SU-DHL-6 (cell line): ENCODE data around the gene HCCS.

ENCODE experiments used
- H2AFZ ChIP-seq: fragments of 200-600 bp; sonication (generic); 2 replicates; pipeline ENCODE4 v1.6.1; 2014; ENCODE audit warnings: low read depth, mild to moderate bottlenecking, moderate library complexity, mixed read lengths, antibody characterized with exemption, low read length; ENCODE audit not compliant: severe bottlenecking
- H3F3A ChIP-seq: fragments of 200-600 bp; shearing (Covaris generic); 2 replicates; pipeline ENCODE4 v1.6.0; 2016; ENCODE audit warnings: antibody characterized with exemption, mild to moderate bottlenecking; ENCODE audit not compliant: insufficient read depth
- H3K27ac ChIP-seq: fragments of 200-600 bp; sonication (generic); 2 replicates; pipeline ENCODE4 v1.5.1; 2016; ENCODE audit warnings: low read depth, mild to moderate bottlenecking, low read length, moderate library complexity, mixed read lengths
- H3K27me3 ChIP-seq: fragments of 200-600 bp; sonication (generic), shearing (Covaris generic); 2 replicates; pipeline ENCODE4 v1.6.0; 2014; ENCODE audit warnings: mild to moderate bottlenecking, low read length
- H3K36me3 ChIP-seq: fragments of 200-600 bp; sonication (generic); 2 replicates; pipeline ENCODE4 v1.6.1; 2014; ENCODE audit warnings: mild to moderate bottlenecking, low read length, mixed read lengths
- H3K4me2 ChIP-seq: fragments of 300-600, 200-600 bp; shearing (Covaris generic), sonication (generic); 2 replicates; pipeline ENCODE4 v1.6.0; 2014; ENCODE audit warnings: low read length, low read depth, mild to moderate bottlenecking; ENCODE audit not compliant: poor library complexity, severe bottlenecking
- H3K4me3 ChIP-seq: fragments of 200-600 bp; sonication (generic); 2 replicates; pipeline ENCODE4 v1.5.1; 2014; ENCODE audit warnings: antibody characterized with exemption, low read length, mild to moderate bottlenecking, mixed read lengths; ENCODE audit not compliant: insufficient read depth, poor library complexity, severe bottlenecking
- H3K79me2 ChIP-seq: fragments of 200-600 bp; sonication (generic); 2 replicates; pipeline ENCODE4 v1.6.1; 2014; ENCODE audit warnings: mild to moderate bottlenecking, low read length, moderate library complexity; ENCODE audit not compliant: insufficient read depth
- H3K9ac ChIP-seq: fragments of 200-600 bp; sonication (generic); 2 replicates; pipeline ENCODE4 v1.7.0; 2014; ENCODE audit warnings: mild to moderate bottlenecking, low read length
- H3K9me2 ChIP-seq: fragments of 200-600 bp; sonication (generic); replicated peaks from 2 replicates; pipeline ENCODE4 v1.6.1; 2014; ENCODE audit warnings: low read length; ENCODE audit not compliant: insufficient read depth
- H3K9me3 ChIP-seq: fragments of 200-600 bp; sonication (generic); 2 replicates; pipeline ENCODE4 v1.6.1; 2014; ENCODE audit warnings: low read length, mixed read lengths; ENCODE audit not compliant: insufficient read depth
- H4K20me1 ChIP-seq: fragments of 200-600 bp; sonication (generic); 2 replicates; pipeline ENCODE4 v1.6.1; 2014; ENCODE audit warnings: low read depth, mild to moderate bottlenecking, antibody characterized with exemption, low read length, moderate library complexity, mixed read lengths
- EZH2phosphoT487 ChIP-seq: fragments of 200-600 bp; sonication (generic), shearing (Covaris generic); conservative IDR thresholded peaks from 2 replicates; pipeline ENCODE4 v1.6.1; 2018; ENCODE audit warnings: mild to moderate bottlenecking, antibody characterized with exemption, low read length, moderate library complexity, mixed read lengths
- TF ChIP-seq, protein P1 (sequence below): fragments of 200-600 bp; sonication (generic); IDR thresholded peaks from one replicate; pipeline ENCODE4 v1.5.1; 2017; ENCODE audit warnings: antibody characterized with exemption, mild to moderate bottlenecking, low read length, moderate library complexity; ENCODE audit not compliant: insufficient read depth, poor library complexity, severe bottlenecking

Gene HCCS

DNA sequence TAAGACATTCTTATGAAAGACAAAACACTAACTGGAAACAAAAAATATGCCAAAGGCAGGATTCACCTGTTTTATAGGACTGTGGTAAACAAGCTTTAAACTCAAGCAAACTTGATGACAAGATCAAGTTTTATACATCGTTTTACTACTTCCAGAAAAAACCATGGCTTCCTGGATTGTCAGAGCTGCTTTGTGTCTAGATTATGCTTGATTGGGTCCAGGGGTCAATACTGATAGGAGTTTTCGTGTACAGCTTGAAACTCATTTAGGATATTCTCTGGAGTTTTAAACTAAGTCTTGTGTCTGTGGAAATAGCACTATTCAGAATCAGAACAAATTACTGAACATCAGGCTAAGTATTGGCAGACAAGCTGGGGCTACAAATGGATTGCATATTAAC, 13.0 kb downstream of the HCCS start:
- no peak overlapping the region for H3K27ac ChIP-seq
- no peaks in the 10 kb centered on the region for H3K9me2 ChIP-seq
- no peaks in the 10 kb centered on the region for H3K9me3 ChIP-seq
- H3K4me2 ChIP-seq: no peak overlapping the region
- H2AFZ ChIP-seq: no peak overlapping the region
- no peak for TF ChIP-seq EZH2phosphoT487
- TF ChIP-seq, protein P1, sequence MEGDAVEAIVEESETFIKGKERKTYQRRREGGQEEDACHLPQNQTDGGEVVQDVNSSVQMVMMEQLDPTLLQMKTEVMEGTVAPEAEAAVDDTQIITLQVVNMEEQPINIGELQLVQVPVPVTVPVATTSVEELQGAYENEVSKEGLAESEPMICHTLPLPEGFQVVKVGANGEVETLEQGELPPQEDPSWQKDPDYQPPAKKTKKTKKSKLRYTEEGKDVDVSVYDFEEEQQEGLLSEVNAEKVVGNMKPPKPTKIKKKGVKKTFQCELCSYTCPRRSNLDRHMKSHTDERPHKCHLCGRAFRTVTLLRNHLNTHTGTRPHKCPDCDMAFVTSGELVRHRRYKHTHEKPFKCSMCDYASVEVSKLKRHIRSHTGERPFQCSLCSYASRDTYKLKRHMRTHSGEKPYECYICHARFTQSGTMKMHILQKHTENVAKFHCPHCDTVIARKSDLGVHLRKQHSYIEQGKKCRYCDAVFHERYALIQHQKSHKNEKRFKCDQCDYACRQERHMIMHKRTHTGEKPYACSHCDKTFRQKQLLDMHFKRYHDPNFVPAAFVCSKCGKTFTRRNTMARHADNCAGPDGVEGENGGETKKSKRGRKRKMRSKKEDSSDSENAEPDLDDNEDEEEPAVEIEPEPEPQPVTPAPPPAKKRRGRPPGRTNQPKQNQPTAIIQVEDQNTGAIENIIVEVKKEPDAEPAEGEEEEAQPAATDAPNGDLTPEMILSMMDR: no peak
- H3K79me2 ChIP-seq: no peaks in the 10 kb centered on the region
- no peaks in the 10 kb centered on the region for H4K20me1 ChIP-seq
- H3F3A ChIP-seq: no peaks in the 10 kb centered on the region
- H3K9ac ChIP-seq: no peak overlapping the region
- H3K36me3 ChIP-seq: peaks cover 3% of the 10 kb centered on the region; the same call in 1 of the 2 replicates
- no peak overlapping the region for H3K4me3 ChIP-seq
- no peaks in the 10 kb centered on the region for H3K27me3 ChIP-seq

DNA sequence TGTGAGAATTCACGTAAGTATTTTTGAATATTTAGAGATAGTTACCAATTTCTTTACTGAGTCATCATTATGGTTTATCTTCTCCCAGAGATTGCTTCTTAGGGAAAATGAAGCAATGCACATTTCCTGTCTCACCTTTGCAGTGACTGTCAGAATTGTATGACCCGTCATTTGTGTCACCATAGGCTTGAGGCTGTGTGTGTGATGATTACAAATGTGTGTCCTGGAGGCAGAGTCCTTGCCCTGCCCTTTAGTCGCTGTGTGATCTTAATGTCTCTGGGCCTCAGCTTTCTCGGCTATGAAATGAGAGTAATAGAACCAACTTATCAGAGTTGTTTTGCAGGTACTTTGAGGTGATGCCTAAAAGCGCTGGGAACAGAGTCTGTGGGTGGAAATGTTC, 13.9 kb downstream of the HCCS start:
- TF ChIP-seq, protein P1: no peak
- no peak for TF ChIP-seq EZH2phosphoT487
- Histone ChIP-seq H4K20me1 (no peaks in the 10 kb centered on the region), H3K9me3 (no peaks in the 10 kb centered on the region), H3K36me3 (peaks cover 3% of the 10 kb centered on the region; the same call in 1 of the 2 replicates), H3K79me2 (no peaks in the 10 kb centered on the region), H3K9ac (no peak overlapping the region), H3K4me2 (no peak overlapping the region), H3K4me3 (no peak overlapping the region), H2AFZ (no peak overlapping the region), H3K27ac (no peak overlapping the region), H3K9me2 (no peaks in the 10 kb centered on the region), H3K27me3 (no peaks in the 10 kb centered on the region), H3F3A (no peaks in the 10 kb centered on the region)

DNA sequence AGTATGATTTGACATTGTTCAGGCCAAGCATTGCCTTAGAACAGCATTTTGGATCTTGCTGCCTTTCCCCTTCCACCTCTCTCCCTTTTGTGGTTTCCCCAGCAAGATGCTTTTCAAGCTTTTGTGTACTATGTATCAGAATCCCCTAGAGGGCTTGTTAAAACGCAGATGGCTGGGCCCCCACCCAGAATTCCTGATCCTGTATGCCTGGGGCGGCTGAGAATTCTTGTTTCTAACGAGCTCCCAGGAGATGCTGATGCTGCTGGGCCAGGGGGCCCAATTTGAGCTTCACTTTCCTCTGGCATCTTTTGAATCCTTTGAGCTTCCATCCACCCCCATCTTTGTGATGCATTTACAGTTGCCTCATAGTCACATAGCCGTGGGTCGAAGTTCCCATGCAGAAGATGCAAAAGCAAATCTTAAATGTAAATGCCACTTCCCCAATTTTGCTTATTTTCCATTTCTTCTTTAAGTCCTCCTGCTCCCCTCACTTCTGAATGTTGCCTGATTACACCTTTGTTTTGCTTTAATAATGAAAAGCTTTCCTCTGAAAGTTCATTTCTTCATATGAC, 18.5 kb downstream of the HCCS start:
- TF ChIP-seq, protein P1: no peak
- TF ChIP-seq EZH2phosphoT487: no peak
- Histone ChIP-seq H3K4me3 (no peak overlapping the region), H3K9ac (no peak overlapping the region), H3K27me3 (no peaks in the 10 kb centered on the region), H3K4me2 (no peak overlapping the region), H3K79me2 (no peaks in the 10 kb centered on the region), H3K9me3 (no peaks in the 10 kb centered on the region), H2AFZ (no peak overlapping the region), H3K36me3 (no peaks in the 10 kb centered on the region), H3K27ac (no peak overlapping the region), H3F3A (no peaks in the 10 kb centered on the region), H3K9me2 (no peaks in the 10 kb centered on the region), H4K20me1 (no peaks in the 10 kb centered on the region)
